Suppressor macrophage treated with lipopolysaccharide for 4 hours (primary cell): ENCODE results near the gene ZNF154.
"Not testable (repeated sequence)": the region's sequence is repeated elsewhere in the genome, so short reads cannot be mapped to it uniquely, and the experiment has no call there.

Source experiments
- DNase-seq: peaks from one replicate; pipeline ENCODE4 v3.0.0-alpha.2; 2020

Gene ZNF154

DNA sequence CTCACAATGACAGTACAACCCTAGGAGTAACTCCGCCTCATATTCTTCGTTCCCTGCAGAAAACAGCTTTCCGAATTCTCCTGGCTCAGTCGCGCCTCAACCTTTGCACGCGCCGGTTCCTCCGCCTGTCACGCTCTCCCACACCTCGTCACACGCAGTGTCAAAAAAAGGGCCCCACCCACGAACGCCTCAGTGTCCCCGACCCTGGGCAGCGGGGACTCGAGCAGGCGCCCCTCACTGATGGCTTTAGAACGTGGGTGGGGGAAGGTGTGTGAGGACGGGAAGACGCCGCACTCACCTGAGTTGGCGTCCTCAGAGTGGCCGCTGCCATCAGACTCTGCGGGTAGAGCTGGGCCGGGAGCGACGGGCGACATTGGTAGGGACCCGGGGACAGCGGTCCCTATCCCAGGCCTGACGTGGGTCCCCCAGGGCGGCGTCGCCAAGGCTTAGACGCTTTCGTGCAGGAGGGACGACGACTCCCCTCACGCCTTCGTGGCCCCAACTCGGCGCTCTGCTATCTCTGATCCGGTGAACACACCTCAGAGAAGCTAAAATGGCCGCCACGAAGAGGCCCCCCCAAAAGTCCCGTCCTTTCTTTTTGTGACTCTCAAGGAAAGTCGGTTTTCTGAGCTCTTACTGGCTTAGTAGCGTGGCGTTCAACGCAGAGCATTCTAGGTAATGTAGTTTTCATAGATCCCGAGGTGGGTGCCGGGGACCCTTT, at the start of gene ZNF154:
Gene ZNF154 (minus strand): TSS at position 564 of the 721 bp plus-strand sequence. CDS start 233 bp downstream, at position 331.
- DNase-seq: no peak

DNA sequence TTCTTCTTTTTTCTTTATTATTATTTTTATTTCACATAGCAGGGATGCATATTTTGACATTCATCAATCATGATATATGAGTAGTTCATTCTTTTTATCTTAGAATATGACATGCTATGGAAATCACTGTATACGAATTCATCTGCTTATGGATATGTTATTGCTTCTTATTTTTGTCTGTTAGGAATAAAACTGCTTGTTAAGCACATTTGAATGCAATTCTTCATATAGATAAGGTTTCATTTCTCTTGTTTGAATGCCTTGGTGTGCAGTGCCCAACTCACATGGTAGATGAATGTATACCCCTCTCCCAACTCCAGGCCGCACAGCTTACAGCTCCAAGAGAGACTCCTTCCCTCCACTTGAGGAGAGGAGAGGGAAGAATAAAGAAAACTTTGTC, 48.9 kb upstream of the ZNF154 start:
- DNase-seq: no peak

DNA sequence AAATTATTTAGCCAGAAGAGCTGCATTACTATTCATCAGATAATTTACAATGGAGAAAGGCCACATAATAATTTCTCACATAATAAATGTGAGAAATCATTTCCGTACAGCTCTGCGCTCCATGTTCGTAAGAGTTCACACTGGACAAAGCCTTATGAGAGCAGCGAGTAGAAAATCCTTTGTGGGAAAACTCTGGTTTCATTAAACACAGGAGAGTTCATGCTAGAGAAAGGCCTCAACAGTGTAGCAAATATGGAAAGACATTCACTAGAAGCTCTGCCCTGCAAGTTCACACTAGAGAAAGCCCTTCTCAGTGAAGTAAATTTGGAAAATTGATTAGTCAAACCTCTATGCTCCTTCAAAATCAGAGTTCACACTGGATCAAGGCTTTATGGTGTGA, 46.0 kb upstream of the ZNF154 start:
- no peak for DNase-seq

DNA sequence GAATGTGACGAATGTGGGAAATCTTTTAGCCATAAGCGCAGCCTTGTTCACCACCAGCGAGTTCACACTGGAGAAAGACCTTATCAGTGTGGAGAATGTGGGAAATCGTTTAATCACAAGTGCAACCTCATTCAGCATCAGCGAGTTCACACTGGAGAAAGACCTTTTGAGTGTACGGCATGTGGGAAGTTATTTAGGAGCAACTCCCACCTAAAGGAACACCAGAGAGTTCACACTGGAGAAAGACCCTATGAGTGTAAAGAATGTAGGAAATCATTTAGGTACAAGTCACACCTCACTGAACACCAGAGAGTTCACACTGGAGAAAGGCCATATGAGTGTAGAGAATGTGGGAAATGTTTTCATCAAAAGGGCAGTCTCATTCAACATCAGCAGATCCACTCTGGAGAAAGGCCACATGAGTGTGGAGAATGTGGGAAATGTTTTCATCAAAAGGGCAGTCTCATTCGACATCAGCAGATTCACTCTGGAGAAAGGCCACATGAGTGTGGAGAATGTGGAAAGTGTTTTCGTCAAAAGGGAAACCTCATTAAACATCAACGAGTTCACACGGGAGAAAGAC, 45.2 kb upstream of the ZNF154 start:
- DNase-seq: no peak

DNA sequence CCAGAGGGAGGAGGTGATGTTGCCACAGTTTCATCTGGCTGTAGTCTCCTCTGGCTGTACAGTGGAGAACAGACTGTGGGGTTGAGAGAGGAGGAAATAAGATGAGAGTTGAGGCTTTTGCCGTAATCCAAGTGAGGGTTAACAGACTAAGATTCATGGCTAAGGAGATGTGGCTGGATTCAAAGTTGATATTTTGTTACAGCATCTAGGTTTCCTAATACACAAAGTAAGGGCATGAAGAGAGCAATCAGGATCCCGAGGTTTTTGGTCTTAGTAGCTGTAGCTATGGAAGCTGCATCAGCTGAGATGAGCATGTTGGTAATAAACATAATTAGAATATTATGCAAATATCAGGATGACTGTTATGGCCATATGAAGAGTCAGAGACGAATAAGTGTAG, 39.0 kb upstream of the ZNF154 start:
- no peak for DNase-seq

DNA sequence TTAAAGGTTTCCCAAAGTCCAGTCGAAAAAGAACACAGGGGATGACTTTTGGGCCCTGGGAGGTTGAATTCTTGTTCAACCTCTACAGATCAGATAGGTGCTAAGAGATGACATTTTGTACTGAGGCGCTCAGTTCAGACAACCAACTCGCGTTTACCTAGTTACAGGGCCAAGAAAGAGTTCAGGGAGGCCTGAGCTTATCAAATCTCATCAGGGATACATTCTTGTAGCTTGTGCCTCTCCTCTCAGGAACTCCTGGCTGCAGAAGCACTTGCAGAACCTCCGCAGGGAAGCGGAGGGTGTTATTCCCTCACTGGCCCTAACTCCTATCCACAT, 38.4 kb upstream of the ZNF154 start:
- no peak for DNase-seq

DNA sequence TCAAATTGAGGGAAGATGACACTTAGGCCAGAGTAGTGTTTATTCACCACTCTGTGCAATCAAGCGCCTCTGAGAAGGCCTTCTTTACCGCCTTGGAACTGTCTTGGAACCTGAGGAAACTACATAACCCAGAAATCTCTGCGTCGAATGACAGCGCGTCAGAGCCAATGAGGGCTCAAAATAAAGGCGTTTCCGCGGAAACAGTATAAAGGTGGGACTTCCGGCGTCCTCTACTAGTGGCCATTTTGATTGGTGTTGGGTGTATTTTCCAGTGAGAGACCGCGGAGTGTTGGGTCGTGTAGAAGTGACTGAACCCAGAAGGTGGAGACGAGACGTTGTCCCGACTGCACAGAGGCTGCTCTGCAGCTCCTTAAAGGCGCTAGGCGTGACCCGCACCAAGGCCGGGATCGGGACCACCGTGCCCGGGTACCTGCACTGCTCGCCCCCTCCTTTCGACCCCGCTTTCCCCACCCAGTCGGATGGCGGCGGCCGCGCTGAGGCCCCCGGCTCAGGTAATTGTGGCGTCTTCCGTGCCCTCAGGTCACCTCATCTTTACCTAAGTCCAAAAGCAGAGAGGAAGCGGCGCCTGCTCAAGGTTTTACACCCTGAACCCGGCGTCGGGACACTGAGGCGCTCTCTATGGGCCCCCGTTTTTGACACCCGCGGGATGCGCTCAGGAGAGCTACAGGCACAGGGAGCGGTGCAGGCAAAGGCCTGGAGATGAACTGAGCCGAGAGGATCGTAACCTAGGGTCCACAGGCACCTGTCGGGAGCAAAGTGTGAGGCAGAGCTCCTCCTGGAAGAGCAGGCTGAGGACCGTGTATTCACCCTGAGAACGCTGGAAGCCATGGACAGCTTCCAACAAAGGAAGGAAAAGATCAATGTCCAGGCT, 37.8 kb upstream of the ZNF154 start, which contains the start of gene ZNF776:
Gene ZNF776 (plus strand): TSS at position 236 of the 892 bp plus-strand sequence. CDS start 244 bp downstream, at position 480.
- peak; percentile 93 for DNase-seq

DNA sequence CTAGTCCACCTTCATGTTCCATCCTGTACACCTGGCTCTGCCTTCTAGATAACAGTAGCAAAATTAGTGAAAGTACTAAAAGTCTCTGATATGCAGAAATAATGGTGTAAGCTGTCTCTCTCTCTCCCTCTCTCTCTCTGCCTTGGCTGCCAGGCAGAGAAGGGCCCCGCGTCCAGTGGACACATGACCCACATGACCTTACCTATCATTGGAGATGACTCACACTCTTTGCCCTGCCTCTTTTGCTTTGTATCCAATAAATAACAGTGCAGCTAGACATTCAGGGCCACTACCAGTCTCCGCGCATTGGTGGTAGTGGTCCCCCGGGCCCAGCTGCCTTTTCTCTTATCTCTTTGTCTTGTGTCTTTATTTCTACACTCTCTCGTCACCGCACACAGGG, 29.8 kb upstream of the ZNF154 start:
- not testable (repeated sequence) for DNase-seq

DNA sequence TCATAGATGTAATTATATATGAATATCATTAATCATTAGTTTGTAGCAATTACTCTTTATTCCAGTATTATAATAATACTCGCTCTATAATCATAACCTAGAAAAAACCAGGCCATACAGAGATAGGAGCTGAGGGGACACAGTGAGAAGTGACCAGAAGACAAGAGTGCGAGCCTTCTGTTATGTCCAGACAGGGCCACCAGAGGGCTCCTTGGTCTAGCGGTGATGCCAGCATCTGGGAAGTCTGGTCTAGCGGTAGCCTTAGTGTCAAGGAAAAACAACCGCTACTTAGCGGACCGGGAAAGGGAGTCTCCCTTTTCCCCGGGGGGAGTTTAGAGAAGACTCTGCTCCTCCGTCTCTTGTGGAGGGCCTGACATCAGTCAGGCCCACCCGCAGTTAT, 29.3 kb upstream of the ZNF154 start:
- peak; percentile 38 for DNase-seq

DNA sequence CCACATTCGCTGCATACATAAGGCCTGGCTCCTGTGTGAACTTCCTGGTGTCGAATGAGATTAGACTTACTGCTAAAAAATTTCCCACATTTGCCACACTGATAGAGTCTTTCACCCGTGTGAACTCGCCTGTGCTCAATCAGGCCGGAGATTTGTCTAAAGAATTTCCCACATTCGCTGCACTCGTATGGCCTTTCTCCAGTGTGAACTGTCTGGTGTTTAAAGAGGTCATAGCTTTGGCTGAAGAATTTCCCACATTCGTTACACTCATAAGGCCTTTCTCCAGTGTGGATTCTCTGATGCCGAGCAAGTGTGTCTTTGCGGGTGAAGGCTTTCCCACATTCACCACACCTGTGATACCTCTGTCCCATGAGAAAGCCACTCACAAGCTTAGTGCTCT, 11.9 kb upstream of the ZNF154 start:
- DNase-seq: no peak

DNA sequence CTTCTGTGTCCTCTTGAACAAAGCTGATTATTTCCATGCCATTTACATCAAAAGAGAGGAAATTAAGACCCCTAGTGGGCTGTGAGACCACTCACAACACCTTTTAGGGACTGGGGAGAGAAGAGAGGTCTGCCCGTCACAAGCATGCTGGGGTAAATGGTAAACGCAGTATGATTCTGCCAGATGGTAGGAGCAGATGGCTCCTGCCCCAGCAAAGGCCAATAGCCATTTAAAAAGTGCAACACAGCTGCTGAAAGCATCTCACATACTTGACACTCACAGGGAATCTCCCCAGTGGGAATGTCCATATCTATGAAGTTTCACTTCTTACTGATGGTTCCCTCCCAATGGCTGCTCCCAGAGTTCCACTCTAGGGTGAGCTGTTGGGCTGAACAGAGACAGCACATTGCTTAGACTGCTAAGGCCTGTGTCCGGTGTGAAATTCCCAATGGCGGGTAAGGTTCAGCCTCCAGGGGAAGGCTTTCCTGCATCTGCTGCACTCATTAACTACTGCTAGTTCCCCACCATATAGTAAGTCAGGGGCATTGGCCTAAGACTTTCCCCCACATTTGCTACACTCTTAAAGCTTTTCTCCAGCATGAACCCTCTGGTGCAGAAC, 11.0 kb upstream of the ZNF154 start:
- no peak for DNase-seq

DNA sequence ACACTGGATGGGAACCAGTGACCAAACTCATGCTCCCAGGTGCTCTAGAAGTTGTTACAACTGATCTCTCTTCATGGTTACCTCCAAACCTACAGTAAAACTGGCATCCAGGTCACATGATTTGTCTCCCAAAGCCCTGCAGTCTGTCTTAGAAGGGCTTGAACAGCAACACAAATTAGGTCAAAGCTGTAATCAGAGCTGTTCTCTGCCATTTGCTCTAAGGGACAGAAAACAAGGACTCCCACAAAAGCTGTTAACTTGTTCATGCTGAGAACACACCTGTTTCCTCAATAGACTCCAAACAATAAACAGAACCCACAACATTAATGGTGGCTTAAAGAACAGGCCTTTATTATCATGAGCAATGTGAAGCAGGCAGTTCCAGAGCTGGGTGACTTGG, 10.4 kb upstream of the ZNF154 start:
- no peak for DNase-seq

DNA sequence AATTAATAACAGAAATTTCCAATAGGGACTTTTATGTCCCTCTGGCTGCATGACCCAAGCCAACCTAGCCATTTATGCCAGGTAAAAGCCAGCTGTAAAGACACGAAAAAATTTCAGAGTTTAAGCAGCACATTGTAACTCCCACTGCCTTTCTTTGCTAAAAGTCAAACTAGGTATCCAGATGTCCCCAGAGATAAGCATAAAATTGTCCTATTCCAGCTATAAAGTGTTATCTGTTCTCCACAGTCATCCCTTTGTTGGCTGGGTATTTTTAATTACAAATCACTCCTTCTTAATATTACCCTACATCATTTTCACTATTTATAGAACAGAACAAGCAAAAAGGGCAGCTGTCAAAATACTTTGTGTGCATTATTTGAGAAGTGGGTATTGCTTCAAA, 3.2 kb upstream of the ZNF154 start:
- no peak for DNase-seq

DNA sequence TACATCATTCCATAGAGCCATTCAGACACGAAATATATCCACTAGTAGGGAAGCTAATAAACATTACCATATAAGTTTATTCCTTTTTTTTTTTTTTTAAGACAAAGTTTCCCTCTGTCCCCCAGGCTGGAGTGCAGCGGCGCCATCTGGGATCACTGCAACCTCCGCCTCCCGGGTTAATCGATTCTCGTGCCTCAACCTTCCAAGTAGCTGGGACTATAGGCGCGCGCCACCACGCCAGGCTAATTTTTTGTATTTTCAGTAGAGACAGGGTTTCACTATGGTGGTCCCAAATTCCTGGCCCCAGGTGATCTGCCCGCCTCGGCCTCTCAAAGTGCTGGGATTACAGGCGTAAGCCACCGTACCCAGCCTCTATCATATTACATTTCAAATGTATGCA, 612 bp upstream of the ZNF154 start:
- no peak for DNase-seq

DNA sequence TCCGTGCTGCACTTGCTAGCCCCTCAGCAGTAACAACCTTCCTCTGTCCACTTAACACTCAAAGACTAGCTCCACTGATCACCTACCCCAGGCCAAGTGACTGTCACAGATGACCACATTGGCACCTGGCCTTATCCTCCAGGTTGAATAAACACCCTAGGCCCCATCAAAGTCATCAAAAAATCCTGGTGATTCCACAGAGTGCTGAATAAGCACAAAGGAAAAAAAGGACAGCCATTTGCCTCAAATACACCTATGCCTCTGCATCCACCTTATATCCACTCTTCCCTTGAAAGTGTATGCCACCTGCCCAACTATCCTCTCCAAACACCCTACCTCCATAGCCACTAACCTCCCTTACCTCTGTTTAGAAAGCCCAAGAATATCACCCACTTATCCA, 2.7 kb downstream of the ZNF154 start:
- no peak for DNase-seq

DNA sequence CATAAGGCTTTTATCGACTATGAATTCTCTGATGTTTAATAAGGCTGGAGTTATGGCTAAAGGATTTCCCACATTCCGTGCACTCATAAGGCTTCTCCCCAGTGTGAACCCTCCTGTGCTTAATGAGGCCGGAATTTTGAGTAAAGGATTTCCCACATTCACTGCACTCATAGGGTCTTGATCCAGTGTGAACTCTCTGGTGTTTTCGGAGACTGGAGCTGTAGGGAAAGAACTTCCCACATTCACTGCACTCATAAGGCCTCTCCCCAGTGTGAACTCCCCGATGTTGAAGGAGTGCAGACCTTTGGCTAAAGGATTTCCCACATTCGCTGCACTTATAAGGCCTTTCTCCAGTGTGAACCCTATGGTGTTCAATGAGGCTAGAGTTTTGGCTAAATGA, 7.4 kb downstream of the ZNF154 start:
- DNase-seq: no peak

DNA sequence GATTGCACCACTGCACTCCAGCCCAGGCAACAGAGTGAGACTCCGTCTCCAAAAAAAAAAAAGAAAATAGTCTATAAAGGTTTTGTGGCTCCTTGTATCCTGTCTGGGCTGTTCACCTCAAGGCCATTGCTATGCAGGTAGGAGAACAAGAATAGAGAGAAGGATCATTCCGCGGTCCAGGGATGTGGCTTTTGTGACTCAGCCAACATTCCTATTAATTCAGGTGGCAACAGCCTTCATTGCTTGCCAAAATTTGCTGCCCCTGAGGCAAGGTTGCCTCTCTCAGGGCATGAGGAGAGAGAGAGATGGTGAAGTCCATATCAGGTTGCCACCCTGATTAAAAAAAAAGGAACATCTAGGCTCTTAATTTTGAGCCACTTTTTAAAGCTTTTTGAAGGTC, 19.3 kb downstream of the ZNF154 start:
- DNase-seq: no peak

DNA sequence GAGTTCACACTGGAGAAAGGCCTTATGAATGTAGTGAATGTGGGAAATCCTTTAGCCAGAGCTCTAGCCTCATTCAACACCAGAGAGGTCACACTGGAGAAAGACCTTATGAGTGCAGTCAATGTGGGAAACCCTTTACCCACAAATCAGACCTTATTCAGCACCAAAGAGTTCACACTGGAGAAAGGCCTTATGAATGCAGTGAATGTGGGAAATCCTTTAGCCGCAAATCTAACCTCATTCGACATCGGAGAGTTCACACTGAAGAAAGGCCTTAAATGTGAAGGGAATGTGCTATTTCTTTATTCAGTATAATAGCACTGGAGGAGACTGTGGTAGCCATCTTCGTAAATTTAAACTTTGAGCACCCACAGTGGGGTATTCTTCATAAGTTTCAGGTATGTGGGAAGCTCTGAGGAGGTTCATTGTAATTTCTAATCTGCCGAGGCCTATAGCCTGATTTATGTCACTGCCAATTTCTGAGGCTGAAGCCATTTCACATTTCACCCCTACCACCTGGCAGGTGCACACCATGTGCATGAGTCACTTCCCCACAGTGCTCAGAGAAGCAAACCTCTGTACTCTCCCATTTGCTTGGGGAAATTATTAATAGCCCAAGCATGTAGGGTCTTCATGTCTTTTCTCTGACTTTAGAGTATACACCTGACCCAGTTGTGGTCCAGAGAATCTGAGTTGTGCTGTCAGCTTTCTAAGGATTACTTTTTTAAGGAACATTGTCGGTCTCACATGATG, 20.8 kb downstream of the ZNF154 start:
- no peak for DNase-seq

DNA sequence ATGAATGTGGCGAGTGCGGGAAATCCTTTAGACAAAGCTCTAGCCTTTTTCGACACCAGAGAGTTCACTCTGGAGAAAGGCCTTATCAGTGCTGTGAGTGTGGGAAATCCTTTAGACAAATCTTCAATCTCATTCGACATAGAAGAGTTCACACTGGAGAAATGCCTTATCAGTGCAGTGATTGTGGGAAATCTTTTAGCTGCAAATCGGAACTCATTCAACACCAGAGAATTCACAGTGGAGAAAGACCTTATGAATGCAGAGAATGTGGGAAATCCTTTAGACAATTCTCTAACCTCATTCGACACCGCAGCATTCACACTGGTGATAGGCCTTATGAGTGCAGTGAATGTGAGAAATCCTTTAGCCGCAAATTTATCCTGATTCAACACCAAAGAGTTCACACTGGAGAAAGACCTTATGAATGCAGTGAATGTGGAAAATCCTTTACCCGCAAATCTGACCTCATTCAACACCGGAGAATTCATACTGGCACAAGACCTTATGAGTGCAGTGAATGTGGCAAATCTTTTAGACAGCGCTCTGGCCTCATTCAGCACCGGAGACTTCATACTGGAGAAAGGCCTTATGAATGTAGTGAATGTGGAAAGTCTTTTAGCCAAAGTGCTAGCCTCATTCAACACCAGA, 21.5 kb downstream of the ZNF154 start:
- DNase-seq: no peak

DNA sequence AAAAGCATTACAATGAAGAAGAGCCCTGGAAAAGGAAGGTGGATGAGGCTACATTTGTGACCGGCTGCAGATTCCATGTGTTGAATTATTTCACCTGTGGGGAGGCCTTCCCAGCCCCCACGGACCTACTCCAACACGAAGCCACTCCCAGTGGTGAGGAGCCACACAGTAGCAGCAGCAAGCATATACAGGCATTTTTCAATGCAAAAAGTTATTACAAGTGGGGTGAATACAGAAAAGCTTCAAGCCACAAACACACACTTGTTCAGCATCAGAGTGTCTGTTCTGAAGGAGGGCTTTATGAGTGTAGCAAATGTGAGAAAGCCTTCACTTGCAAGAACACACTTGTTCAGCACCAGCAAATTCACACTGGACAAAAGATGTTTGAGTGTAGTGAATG, 22.3 kb downstream of the ZNF154 start:
- DNase-seq: no peak

DNA sequence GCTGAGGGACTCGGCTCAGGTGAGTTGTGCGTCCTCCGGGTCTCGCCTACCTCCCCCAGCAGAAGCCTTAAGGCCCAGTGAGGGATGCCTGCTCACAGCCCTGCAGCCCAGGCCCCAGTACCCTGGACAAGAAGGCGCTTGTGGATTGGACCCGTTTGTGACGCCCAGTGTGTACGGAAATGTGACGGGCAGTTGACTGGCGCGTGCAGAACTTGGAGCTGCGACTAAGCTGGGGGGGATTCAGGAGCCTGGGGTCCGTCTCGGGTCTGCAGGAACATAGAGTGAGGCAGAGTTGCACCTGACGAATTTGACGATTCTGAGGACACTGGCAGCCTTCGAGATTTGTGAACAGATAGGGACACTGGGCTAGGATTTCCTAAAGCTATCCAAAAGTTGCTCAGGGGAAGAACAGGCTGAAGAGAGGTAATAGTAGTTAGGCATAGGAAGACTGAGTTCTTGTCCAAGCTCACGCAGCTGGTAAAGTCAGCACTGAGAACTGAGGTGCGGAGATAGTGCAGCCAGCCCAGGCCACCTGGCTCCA, 26.7 kb downstream of the ZNF154 start:
- DNase-seq: no peak

DNA sequence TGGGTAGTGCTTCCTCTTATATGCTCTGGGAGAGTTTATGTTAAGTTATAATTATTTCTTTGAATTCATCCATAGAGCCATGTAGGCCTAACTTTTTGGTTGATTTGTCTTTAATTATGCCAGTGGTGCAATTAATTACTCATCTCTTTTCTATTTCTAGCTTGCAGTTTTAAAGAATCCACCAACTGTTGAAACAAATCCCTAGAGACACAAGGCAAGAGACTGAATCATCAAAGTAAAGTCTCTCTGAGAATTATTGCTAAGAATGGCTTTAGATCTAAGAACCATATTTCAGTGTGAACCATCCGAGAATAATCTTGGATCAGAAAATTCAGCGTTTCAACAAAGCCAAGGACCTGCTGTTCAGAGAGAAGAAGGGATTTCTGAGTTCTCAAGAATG, 33.1 kb downstream of the ZNF154 start:
- no peak for DNase-seq
